CD4-positive, alpha-beta T cell treated with Interleukin-6 at 100 ng/mL for 8 hours (primary cell): ENCODE results near the gene MCM7.
A peak's percentile ranks its signal among the peaks of the same experiment; 100 is the strongest.

Source experiments
- DNase-seq: peaks from one replicate; pipeline ENCODE4 v3.0.0-alpha.2; 2020; ENCODE audit warnings: mixed read lengths, low spot score

MCM7 gene

GRCh38 chr7:100093925-100094486 lies 7.2 kb downstream of the MCM7 start:
- DNase-seq, result no peak

- DNase-seq, result no peak
Observed at GRCh38 chr7:100093498-100093897, 7.7 kb downstream of the MCM7 start.

- DNase-seq, result no peak
Observed at GRCh38 chr7:100093054-100093453, 8.1 kb downstream of the MCM7 start.

- no peak for DNase-seq
Observed at GRCh38 chr7:100091411-100092181, 9.6 kb downstream of the MCM7 start.

GRCh38 chr7:100090527-100091410 lies 10.4 kb downstream of the MCM7 start:
- no peak for DNase-seq

GRCh38 chr7:100089458-100090196 lies 11.6 kb downstream of the MCM7 start:
- no peak for DNase-seq

- peak; percentile 80 for DNase-seq
Observed at GRCh38 chr7:100088621-100089457, 12.4 kb downstream of the MCM7 start, which contains the start of gene COPS6. TSS of gene COPS6 (plus strand) at chr7:100088969. CDS start at chr7:100088991, 22 bp downstream.

GRCh38 chr7:100088095-100088620 lies 13.0 kb downstream of the MCM7 start:
- DNase-seq, result no peak

- DNase-seq, result no peak
Observed at GRCh38 chr7:100087055-100087750, 14.0 kb downstream of the MCM7 start.

GRCh38 chr7:100085515-100085914 lies 15.7 kb downstream of the MCM7 start:
- DNase-seq, result no peak

- DNase-seq, result no peak
Observed at GRCh38 chr7:100082978-100083377, 18.2 kb downstream of the MCM7 start.

- peak; percentile 98 for DNase-seq
Observed at GRCh38 chr7:100081535-100082102, 19.6 kb downstream of the MCM7 start, which contains the start of gene ZNF3. TSS of gene ZNF3 (minus strand) at chr7:100081723. CDS start at chr7:100077357, 4,366 bp downstream.

- DNase-seq, result no peak
Observed at GRCh38 chr7:100080907-100081534, 20.2 kb downstream of the MCM7 start.

- DNase-seq, result no peak
Observed at GRCh38 chr7:100079024-100079560, 22.1 kb downstream of the MCM7 start.

- no peak for DNase-seq
Observed at GRCh38 chr7:100077205-100077604, 24.0 kb downstream of the MCM7 start.

- no peak for DNase-seq
Observed at GRCh38 chr7:100075418-100075817, 25.8 kb downstream of the MCM7 start.

- no peak for DNase-seq
Observed at GRCh38 chr7:100074841-100075240, 26.4 kb downstream of the MCM7 start.

- DNase-seq, result no peak
Observed at GRCh38 chr7:100072462-100072861, 28.7 kb downstream of the MCM7 start.
